Skeletal muscle tissue (tissue), 4 donors: ENCODE data around the gene AMBRA1. TPM values are rescaled to one million over a fixed set of nuclear protein-coding genes. Genes with fewer than 3 reads are reported as not detected.

ENCODE experiments used
- H3K27ac ChIP-seq: one replicate; pipeline ENCODE4 v1.7.0; 2013; ENCODE audit warnings: mild to moderate bottlenecking, low read depth, low read length, inconsistent platforms
- H3K27me3 ChIP-seq, 3 donors: one replicate each; pipeline ENCODE4 v1.7.0; 2013; ENCODE audit warnings: low read length in 3 of 3; ENCODE audit not compliant: control insufficient read depth in 3 of 3, insufficient read depth in 3 of 3
- H3K36me3 ChIP-seq, 3 donors: one replicate each; pipeline ENCODE4 v1.7.0; 2013; ENCODE audit warnings: low read length in 3 of 3; ENCODE audit not compliant: control insufficient read depth in 3 of 3, insufficient read depth in 3 of 3
- H3K4me1 ChIP-seq, 3 donors: one replicate each; pipeline ENCODE4 v1.7.0; 2013; ENCODE audit warnings: low read length in 3 of 3, mild to moderate bottlenecking in 3 of 3; ENCODE audit not compliant: control insufficient read depth in 3 of 3, insufficient read depth in 3 of 3
- H3K4me3 ChIP-seq, 3 donors: one replicate each; pipeline ENCODE4 v1.7.0; 2013; ENCODE audit warnings: low read length in 3 of 3
- H3K9ac ChIP-seq, 3 donors: one replicate each; pipeline ENCODE4 v1.7.0; 2013; ENCODE audit warnings: low read length in 3 of 3, mild to moderate bottlenecking in 3 of 3, moderate library complexity in 2 of 3, low read depth in 1 of 3
- H3K9me3 ChIP-seq, 3 donors: one replicate each; pipeline ENCODE4 v1.7.0; 2013; ENCODE audit warnings: low read length in 3 of 3; ENCODE audit not compliant: control insufficient read depth in 3 of 3
- total RNA-seq: library from RNA; depleted of rRNA; stranded (reverse); fragments of >200 nt; gene quantifications from one replicate; pipeline ENCODE4 v1.2.3, GENCODE V29; 2014
- donor health status: Osteomylitis.

Gene AMBRA1
- total RNA-seq, 1 donor from 2014 or later, result 17.7 TPM

DNA sequence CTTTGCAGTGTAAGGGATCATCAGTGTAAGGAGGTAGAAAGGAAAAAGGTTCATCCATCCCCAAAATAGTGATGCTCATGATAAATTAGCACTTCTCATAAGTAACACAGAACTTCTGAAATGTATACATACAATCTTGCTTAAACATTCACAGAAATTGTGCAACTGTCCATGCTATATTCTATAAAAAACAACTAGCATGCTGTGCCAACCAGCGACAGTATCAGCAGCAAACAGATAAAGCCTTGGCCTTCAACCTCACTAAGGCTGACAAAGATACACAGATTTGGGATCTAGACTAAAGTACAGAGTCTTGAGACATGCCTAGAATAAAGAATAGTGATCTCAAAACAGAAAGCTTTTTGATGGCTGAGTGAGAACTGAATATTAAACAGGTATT is 128.1 kb downstream of the AMBRA1 start:
- Histone ChIP-seq H3K9ac (no peak overlapping the region), H3K27ac (no peak overlapping the region), H3K9me3 (no peaks in the 10 kb centered on the region), H3K4me3 (no peak overlapping the region), H3K36me3 (peaks cover 0 to 4% (median 4%) of the 10 kb centered on the region in 3 donors), H3K4me1 (no peaks in the 10 kb centered on the region), H3K27me3 (no peaks in the 10 kb centered on the region)

DNA sequence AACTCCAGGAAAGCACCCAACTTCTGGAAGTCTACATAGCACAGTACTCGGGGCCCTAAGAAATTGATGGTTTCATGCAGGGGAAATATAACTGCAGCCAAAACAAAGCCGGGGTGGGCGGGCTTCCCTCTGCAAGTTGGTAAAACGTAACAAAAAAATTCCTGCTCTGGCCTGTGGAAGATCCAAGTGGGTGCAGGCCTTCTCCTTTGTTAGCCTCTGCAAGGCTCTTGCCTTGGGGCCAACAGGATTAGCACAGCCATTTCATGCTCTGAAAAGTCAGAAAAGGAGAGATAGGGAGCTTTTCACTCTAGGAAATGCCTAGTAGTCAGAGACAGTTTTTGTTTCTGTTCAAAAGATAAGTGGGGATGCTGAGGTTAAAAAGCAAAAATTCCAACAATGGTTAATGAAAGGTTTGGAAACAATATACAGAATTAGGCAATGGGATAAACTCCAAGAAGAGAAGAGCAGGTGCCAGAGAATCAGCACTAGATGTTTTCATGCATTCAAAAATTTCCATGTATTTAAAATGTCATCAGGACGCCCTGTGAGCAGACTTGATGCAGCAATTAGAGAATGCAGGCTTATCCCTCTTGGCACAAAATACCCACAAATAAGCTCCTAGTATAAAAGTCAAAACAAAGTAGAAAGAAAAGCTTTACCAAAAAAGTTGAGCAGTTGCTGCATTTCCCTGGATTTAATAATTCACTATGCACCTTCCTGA is 130.0 kb downstream of the AMBRA1 start:
- H3K36me3 ChIP-seq, result peaks cover 0 to 4% (median 4%) of the 10 kb centered on the region in 3 donors
- no peaks in the 10 kb centered on the region for H3K9me3 ChIP-seq
- no peaks in the 10 kb centered on the region for H3K27me3 ChIP-seq
- no peak overlapping the region for H3K4me3 ChIP-seq
- H3K9ac ChIP-seq, result no peak overlapping the region
- H3K27ac ChIP-seq, result no peak overlapping the region
- H3K4me1 ChIP-seq, result no peaks in the 10 kb centered on the region

DNA sequence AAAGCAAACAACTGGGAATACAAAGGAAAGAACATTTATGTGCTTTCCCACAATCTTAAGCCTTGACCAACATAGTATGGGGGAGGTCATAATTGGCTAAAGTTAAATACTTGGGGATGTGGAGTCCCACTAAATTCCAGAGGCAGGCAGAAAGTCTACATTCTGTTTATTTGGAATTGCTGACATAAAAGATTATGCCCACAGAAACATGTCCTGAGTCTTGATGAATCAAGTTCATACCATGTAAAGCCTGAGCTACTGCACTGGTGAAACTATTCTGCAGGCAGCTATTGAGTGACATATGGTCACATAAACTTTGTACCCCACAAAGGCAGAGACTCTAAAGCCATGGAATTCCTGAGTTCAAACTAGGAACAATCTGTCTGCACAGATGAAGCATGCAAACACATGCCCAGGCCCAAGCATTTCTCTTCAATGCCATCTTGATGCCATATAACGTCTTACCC is 132.3 kb downstream of the AMBRA1 start:
- Histone ChIP-seq H3K36me3 (no peaks in the 10 kb centered on the region), H3K27me3 (no peaks in the 10 kb centered on the region), H3K27ac (no peak overlapping the region), H3K4me1 (no peaks in the 10 kb centered on the region), H3K9ac (no peak overlapping the region), H3K4me3 (no peak overlapping the region), H3K9me3 (no peaks in the 10 kb centered on the region)

DNA sequence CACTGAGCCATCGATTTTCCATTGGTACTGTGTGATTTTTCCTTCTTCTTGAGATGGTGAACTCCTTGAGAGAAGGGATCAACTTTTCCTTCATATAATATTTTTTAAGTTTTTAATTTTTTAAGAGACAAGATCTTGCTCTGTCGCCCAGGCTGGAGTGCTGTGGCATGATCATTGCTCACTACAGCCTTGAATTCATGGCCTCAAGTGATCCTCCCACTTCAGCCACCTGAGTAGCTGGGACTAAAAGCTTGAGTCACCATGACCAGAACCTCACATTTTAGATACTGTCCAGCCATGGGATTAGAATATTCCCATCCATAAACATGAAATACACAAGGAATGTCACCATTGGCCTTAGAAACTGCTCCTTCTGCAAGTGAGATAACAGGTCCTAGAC is 135.3 kb downstream of the AMBRA1 start:
- peaks cover 0 to 4% (median 0%) of the 10 kb centered on the region in 3 donors for H3K36me3 ChIP-seq
- no peak overlapping the region for H3K27ac ChIP-seq
- no peaks in the 10 kb centered on the region for H3K9me3 ChIP-seq
- H3K4me1 ChIP-seq, result no peaks in the 10 kb centered on the region
- H3K27me3 ChIP-seq, result no peaks in the 10 kb centered on the region
- H3K4me3 ChIP-seq, result no peak overlapping the region
- no peak overlapping the region for H3K9ac ChIP-seq

DNA sequence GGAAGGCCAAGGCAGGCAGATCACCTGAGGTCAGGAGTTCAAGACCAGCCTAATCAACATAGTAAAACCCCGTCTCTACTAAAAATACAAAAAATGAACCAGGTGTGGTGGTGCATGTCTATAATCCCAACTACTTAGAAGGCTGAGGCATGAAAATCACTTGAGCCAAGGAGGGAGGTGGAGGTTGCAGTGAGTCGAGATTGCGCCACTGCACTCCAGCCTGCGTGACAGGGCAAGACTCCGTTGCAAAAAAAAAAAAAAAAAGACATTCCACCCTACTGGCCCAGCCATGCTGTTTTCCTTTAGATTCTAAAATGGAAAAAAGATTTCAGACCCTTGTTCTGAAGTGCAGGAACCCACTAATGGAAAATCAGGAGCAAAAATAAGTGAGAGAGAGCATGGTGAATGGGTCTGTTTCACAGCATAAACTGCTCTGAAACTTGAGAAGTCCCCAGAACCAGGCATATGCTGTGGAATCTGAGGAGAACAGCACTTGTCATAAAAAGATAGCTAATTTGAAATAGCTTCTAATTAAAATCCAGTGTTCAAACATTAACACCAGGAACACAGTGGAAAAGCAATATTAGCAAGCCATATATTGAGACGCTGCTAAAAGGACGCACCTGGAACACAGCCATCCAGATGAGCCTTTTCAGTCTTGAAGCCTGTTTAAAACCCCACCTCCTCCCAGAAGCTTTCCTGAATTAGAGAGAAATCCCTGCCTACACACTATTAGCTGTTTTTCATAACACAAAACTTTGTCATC is 136.0 kb downstream of the AMBRA1 start:
- no peak overlapping the region for H3K4me3 ChIP-seq
- no peak overlapping the region for H3K9ac ChIP-seq
- no peaks in the 10 kb centered on the region for H3K4me1 ChIP-seq
- no peaks in the 10 kb centered on the region for H3K9me3 ChIP-seq
- H3K27ac ChIP-seq, result no peak overlapping the region
- no peaks in the 10 kb centered on the region for H3K27me3 ChIP-seq
- H3K36me3 ChIP-seq, result peaks cover 0 to 4% (median 0%) of the 10 kb centered on the region in 3 donors

DNA sequence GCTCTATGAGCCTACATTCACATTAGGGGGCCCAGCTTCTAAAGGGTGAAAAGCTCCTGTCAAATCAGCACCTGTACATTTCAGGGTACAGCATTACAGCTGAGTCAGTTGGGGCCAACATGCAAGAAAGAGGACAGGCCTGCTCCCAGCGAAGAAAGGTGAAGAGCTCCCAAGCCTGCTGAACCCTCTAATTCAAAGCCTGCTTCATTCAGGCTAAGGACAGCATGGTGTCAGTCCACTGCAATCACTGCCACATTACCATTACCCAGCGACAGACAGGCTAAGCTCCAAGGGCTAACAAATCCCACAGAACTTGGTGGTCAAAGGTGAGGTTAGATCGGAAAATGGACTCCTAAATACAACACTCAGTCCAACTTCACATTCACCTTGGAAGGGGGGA is 136.8 kb downstream of the AMBRA1 start:
- peaks cover 0 to 4% (median 0%) of the 10 kb centered on the region in 3 donors for H3K36me3 ChIP-seq
- no peak overlapping the region for H3K27ac ChIP-seq
- H3K27me3 ChIP-seq, result no peaks in the 10 kb centered on the region
- H3K9me3 ChIP-seq, result no peaks in the 10 kb centered on the region
- H3K4me3 ChIP-seq, result no peak overlapping the region
- H3K4me1 ChIP-seq, result no peaks in the 10 kb centered on the region
- H3K9ac ChIP-seq, result no peak overlapping the region

DNA sequence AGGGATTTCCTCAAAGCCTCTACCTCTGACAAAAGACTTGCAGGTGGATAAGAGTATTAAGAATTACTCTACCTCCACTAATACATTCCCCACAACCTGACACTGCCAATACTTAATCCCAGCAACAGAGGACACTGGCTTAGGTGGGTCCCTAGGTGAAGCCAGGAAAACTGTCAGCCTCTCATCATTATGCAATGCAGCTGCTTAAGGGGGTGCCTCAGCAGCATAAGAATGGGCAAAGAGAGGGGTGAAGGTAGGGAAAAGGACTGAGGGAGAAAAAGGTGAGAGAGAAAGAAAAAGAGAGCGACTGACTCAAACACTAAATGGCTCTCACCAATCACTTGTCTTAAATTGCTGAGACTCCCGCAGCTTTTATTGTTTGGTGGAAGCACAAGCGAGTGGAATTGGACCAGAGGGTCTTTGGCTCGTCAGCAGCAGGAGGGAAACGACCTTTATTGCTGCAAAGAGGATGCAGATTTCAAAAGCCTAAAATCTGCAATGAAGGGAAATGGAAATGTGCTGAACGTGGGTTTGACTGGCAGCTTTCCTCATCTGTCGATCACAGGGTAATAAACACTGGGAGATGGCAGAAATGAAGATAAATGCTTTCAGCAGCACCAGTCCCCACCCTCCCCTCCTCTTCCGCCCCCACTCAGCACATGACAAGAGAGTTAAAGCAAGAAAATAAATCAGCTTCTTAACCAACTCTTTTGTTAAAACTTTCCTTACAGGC is 137.4 kb downstream of the AMBRA1 start:
- Histone ChIP-seq H3K9me3 (no peaks in the 10 kb centered on the region), H3K4me1 (no peaks in the 10 kb centered on the region), H3K36me3 (peaks cover 0 to 4% (median 0%) of the 10 kb centered on the region in 3 donors), H3K9ac (no peak overlapping the region), H3K27me3 (no peaks in the 10 kb centered on the region), H3K27ac (no peak overlapping the region), H3K4me3 (no peak overlapping the region)

DNA sequence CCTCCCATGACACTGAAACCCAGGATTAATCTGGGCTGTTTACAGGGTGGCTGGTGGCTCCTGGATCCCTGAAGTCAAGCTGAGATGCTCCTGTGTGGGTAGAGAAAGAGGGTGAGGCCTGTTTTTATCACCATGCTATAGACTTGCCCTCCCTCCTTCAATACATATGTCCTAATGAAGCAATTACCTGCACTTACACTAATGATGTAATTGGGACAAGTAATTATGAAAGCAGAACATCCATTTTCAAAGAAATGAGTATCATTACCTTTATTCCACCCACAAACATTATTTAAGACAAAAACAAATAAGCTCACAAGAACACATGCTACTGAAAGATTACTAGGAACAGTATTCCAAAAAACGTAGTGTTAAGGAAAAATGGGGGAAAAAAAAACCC is 138.0 kb downstream of the AMBRA1 start:
- Histone ChIP-seq H3K27ac (no peak overlapping the region), H3K27me3 (no peaks in the 10 kb centered on the region), H3K9ac (no peak overlapping the region), H3K4me1 (no peaks in the 10 kb centered on the region), H3K36me3 (peaks cover 0 to 4% (median 0%) of the 10 kb centered on the region in 3 donors), H3K9me3 (no peaks in the 10 kb centered on the region), H3K4me3 (no peak overlapping the region)

DNA sequence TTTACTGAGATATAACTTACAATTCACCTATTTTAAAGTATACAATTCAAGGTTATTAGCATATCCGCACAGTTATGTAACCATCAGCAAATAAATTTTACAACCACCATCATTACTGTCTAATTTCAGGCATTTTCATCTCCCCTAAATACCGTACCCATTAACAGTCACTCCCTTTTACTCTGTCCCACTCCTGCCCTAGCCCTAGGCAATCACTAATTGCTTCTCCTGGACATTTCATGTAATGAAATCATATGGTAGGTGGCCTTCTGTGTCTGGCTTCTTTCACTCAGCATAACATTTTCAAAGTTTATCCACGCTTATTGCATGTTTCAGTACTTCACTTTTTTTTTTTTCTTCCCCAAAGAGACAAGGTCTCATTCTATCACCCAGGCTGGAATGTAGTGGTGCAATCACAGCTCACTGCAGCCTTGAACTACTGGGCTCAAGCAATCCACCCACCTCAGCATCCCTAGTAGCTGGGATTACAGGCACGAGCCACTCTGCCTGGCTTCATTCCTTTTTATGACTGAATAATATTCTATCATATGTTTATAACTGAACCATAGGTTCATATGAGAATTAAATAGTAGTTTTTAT is 140.8 kb downstream of the AMBRA1 start:
- Histone ChIP-seq H3K9ac (no peak overlapping the region), H3K27ac (no peak overlapping the region), H3K27me3 (no peaks in the 10 kb centered on the region), H3K4me1 (no peaks in the 10 kb centered on the region), H3K9me3 (no peaks in the 10 kb centered on the region), H3K36me3 (peaks cover 0 to 4% (median 0%) of the 10 kb centered on the region in 3 donors), H3K4me3 (no peak overlapping the region)
